SU-DHL-6 (cell line): ENCODE measurements around the gene LHFPL6.

ENCODE experiments used
- H2AFZ ChIP-seq: fragments of 200-600 bp; sonication (generic); 2 replicates; pipeline ENCODE4 v1.6.1; 2014; ENCODE audit warnings: low read depth, mild to moderate bottlenecking, moderate library complexity, mixed read lengths, antibody characterized with exemption, low read length; ENCODE audit not compliant: severe bottlenecking
- H3F3A ChIP-seq: fragments of 200-600 bp; shearing (Covaris generic); 2 replicates; pipeline ENCODE4 v1.6.0; 2016; ENCODE audit warnings: antibody characterized with exemption, mild to moderate bottlenecking; ENCODE audit not compliant: insufficient read depth
- H3K27ac ChIP-seq: fragments of 200-600 bp; sonication (generic); 2 replicates; pipeline ENCODE4 v1.5.1; 2016; ENCODE audit warnings: low read depth, mild to moderate bottlenecking, low read length, moderate library complexity, mixed read lengths
- H3K27me3 ChIP-seq: fragments of 200-600 bp; sonication (generic), shearing (Covaris generic); 2 replicates; pipeline ENCODE4 v1.6.0; 2014; ENCODE audit warnings: mild to moderate bottlenecking, low read length
- H3K36me3 ChIP-seq: fragments of 200-600 bp; sonication (generic); 2 replicates; pipeline ENCODE4 v1.6.1; 2014; ENCODE audit warnings: mild to moderate bottlenecking, low read length, mixed read lengths
- H3K4me2 ChIP-seq: fragments of 300-600, 200-600 bp; shearing (Covaris generic), sonication (generic); 2 replicates; pipeline ENCODE4 v1.6.0; 2014; ENCODE audit warnings: low read length, low read depth, mild to moderate bottlenecking; ENCODE audit not compliant: poor library complexity, severe bottlenecking
- H3K4me3 ChIP-seq: fragments of 200-600 bp; sonication (generic); 2 replicates; pipeline ENCODE4 v1.5.1; 2014; ENCODE audit warnings: antibody characterized with exemption, low read length, mild to moderate bottlenecking, mixed read lengths; ENCODE audit not compliant: insufficient read depth, poor library complexity, severe bottlenecking
- H3K79me2 ChIP-seq: fragments of 200-600 bp; sonication (generic); 2 replicates; pipeline ENCODE4 v1.6.1; 2014; ENCODE audit warnings: mild to moderate bottlenecking, low read length, moderate library complexity; ENCODE audit not compliant: insufficient read depth
- H3K9ac ChIP-seq: fragments of 200-600 bp; sonication (generic); 2 replicates; pipeline ENCODE4 v1.7.0; 2014; ENCODE audit warnings: mild to moderate bottlenecking, low read length
- H3K9me2 ChIP-seq: fragments of 200-600 bp; sonication (generic); replicated peaks from 2 replicates; pipeline ENCODE4 v1.6.1; 2014; ENCODE audit warnings: low read length; ENCODE audit not compliant: insufficient read depth
- H3K9me3 ChIP-seq: fragments of 200-600 bp; sonication (generic); 2 replicates; pipeline ENCODE4 v1.6.1; 2014; ENCODE audit warnings: low read length, mixed read lengths; ENCODE audit not compliant: insufficient read depth
- H4K20me1 ChIP-seq: fragments of 200-600 bp; sonication (generic); 2 replicates; pipeline ENCODE4 v1.6.1; 2014; ENCODE audit warnings: low read depth, mild to moderate bottlenecking, antibody characterized with exemption, low read length, moderate library complexity, mixed read lengths
- EZH2phosphoT487 ChIP-seq: fragments of 200-600 bp; sonication (generic), shearing (Covaris generic); conservative IDR thresholded peaks from 2 replicates; pipeline ENCODE4 v1.6.1; 2018; ENCODE audit warnings: mild to moderate bottlenecking, antibody characterized with exemption, low read length, moderate library complexity, mixed read lengths
- TF ChIP-seq, protein P1 (sequence below): fragments of 200-600 bp; sonication (generic); IDR thresholded peaks from one replicate; pipeline ENCODE4 v1.5.1; 2017; ENCODE audit warnings: antibody characterized with exemption, mild to moderate bottlenecking, low read length, moderate library complexity; ENCODE audit not compliant: insufficient read depth, poor library complexity, severe bottlenecking

LHFPL6 gene

DNA sequence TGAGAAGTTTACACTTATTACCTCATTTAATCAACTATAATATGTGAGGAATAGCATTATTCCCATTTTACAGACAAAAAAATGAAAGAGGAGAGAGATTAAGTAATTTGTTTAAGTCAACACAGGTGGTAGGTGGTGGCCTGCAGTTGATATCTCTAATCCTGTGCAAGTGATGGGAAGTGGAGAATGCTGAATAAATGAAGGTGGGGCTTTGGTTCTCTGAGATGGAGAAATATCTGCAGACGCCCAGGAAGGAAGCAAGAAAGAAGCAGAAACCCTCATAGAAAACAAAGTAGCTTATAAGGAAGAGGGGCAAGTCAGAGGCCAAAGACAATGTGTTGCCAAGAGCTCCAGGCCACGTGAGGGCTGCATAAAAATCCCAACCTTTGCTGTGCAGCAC is 290.4 kb downstream of the LHFPL6 start:
- H3K36me3 ChIP-seq, result no peaks in the 10 kb centered on the region
- no peak overlapping the region for H3K9ac ChIP-seq
- no peak overlapping the region for H3K27ac ChIP-seq
- no peak overlapping the region for H3K4me3 ChIP-seq
- no peak overlapping the region for H3K4me2 ChIP-seq
- no peaks in the 10 kb centered on the region for H3K9me2 ChIP-seq
- no peaks in the 10 kb centered on the region for H3F3A ChIP-seq
- TF ChIP-seq, protein P1, sequence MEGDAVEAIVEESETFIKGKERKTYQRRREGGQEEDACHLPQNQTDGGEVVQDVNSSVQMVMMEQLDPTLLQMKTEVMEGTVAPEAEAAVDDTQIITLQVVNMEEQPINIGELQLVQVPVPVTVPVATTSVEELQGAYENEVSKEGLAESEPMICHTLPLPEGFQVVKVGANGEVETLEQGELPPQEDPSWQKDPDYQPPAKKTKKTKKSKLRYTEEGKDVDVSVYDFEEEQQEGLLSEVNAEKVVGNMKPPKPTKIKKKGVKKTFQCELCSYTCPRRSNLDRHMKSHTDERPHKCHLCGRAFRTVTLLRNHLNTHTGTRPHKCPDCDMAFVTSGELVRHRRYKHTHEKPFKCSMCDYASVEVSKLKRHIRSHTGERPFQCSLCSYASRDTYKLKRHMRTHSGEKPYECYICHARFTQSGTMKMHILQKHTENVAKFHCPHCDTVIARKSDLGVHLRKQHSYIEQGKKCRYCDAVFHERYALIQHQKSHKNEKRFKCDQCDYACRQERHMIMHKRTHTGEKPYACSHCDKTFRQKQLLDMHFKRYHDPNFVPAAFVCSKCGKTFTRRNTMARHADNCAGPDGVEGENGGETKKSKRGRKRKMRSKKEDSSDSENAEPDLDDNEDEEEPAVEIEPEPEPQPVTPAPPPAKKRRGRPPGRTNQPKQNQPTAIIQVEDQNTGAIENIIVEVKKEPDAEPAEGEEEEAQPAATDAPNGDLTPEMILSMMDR, result no peak
- no peak for TF ChIP-seq EZH2phosphoT487
- no peaks in the 10 kb centered on the region for H3K9me3 ChIP-seq
- H3K27me3 ChIP-seq, result no peaks in the 10 kb centered on the region
- H2AFZ ChIP-seq, result no peak overlapping the region
- no peaks in the 10 kb centered on the region for H4K20me1 ChIP-seq
- no peaks in the 10 kb centered on the region for H3K79me2 ChIP-seq

DNA sequence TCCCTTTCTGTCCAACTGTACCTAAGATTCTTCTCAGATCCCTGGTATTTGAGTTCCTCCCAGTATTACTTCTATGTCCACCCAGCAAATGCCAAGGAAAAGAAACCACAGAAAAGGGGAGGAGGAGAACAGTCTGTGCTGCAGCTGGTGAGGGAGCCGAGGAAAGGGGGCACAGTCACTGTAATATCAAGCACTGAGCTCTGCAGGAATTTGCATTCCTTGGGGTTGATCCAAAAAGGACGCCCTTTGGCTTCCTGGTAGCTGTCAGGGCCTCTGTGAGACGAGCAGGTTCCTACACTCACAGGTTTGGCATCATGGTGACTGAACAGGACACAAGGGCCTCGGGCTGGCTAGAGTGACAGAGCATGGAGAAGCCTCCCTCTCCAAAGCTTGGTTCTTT is 291.4 kb downstream of the LHFPL6 start:
- no peak overlapping the region for H3K4me3 ChIP-seq
- no peak overlapping the region for H3K9ac ChIP-seq
- H3K9me3 ChIP-seq, result no peaks in the 10 kb centered on the region
- H3K27me3 ChIP-seq, result no peaks in the 10 kb centered on the region
- H3K9me2 ChIP-seq, result no peaks in the 10 kb centered on the region
- no peaks in the 10 kb centered on the region for H3K79me2 ChIP-seq
- no peaks in the 10 kb centered on the region for H3F3A ChIP-seq
- no peaks in the 10 kb centered on the region for H3K36me3 ChIP-seq
- H3K27ac ChIP-seq, result no peak overlapping the region
- no peaks in the 10 kb centered on the region for H4K20me1 ChIP-seq
- TF ChIP-seq, protein P1, result no peak
- no peak for TF ChIP-seq EZH2phosphoT487
- no peak overlapping the region for H2AFZ ChIP-seq
- H3K4me2 ChIP-seq, result no peak overlapping the region

DNA sequence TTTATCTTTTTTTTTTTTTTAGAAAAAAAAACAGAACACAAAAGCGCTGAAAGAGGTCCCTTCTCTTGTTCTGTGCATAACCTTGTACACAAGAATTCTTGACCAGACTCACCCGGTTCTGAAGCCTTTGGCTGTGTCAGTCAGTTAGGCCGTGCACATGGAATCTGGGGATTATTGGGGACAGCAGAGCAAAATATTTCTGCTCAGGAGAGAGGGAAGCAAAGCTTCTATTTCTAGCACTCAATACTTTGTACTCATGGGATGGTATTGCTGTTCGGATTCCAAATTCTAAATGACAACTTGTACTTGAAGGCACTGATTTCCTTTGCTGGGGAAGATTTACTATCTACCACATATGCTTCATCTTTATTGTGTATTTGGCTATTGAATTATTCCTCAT is 292.0 kb downstream of the LHFPL6 start:
- H3K4me3 ChIP-seq, result no peak overlapping the region
- no peaks in the 10 kb centered on the region for H3K27me3 ChIP-seq
- no peak overlapping the region for H3K27ac ChIP-seq
- no peaks in the 10 kb centered on the region for H4K20me1 ChIP-seq
- no peaks in the 10 kb centered on the region for H3K36me3 ChIP-seq
- no peak for TF ChIP-seq EZH2phosphoT487
- TF ChIP-seq, protein P1, result no peak
- H3K9me3 ChIP-seq, result no peaks in the 10 kb centered on the region
- H3K79me2 ChIP-seq, result no peaks in the 10 kb centered on the region
- no peak overlapping the region for H3K4me2 ChIP-seq
- no peaks in the 10 kb centered on the region for H3K9me2 ChIP-seq
- no peak overlapping the region for H2AFZ ChIP-seq
- no peaks in the 10 kb centered on the region for H3F3A ChIP-seq
- no peak overlapping the region for H3K9ac ChIP-seq
